Naive B cell (primary cell): ENCODE measurements around the gene ABCC6. TPM values are rescaled to one million over a fixed set of nuclear protein-coding genes. Genes with fewer than 3 reads are reported as not detected.

Experiments
- ATAC-seq, 2 donors: fragments of 150-1000 bp; cut with Tn5 transposase; 2 replicates each; pipeline ENCODE4 v1.10.0; 2021; ENCODE audit warnings: low read depth in 2 of 2, mild to moderate bottlenecking in 2 of 2, moderate library complexity in 2 of 2
- DNase-seq: peaks from one replicate; pipeline ENCODE4 v3.0.0; 2022
- H3K27ac Mint-ChIP-seq, 6 donors: one replicate each; pipeline ENCODE4 v1.8.0; 2020 to 2022; ENCODE audit warnings: mild to moderate bottlenecking in 6 of 6, mixed read lengths in 6 of 6, moderate library complexity in 5 of 6, inconsistent platforms in 2 of 6
- H3K27me3 Mint-ChIP-seq, 3 donors: one replicate each; pipeline ENCODE4 v1.8.0; 2021 to 2022; ENCODE audit warnings: mixed read lengths in 3 of 3, mild to moderate bottlenecking in 1 of 3
- H3K36me3 Mint-ChIP-seq, 2 donors: one replicate each; pipeline ENCODE4 v1.8.0; 2020 to 2022; ENCODE audit warnings: mixed read lengths in 2 of 2, inconsistent platforms in 1 of 2, mild to moderate bottlenecking in 1 of 2
- H3K4me1 Mint-ChIP-seq, 3 donors: one replicate each; pipeline ENCODE4 v1.8.0; 2020 to 2022; ENCODE audit warnings: mixed read lengths in 3 of 3, inconsistent platforms in 1 of 3, mild to moderate bottlenecking in 1 of 3, moderate library complexity in 1 of 3
- H3K4me3 Mint-ChIP-seq, 8 donors: one replicate each; pipeline ENCODE4 v1.8.0; 2020 to 2022; ENCODE audit warnings: mild to moderate bottlenecking in 8 of 8, mixed read lengths in 8 of 8, moderate library complexity in 8 of 8, inconsistent platforms in 2 of 8
- H3K9me3 Mint-ChIP-seq, 7 donors: one replicate each; pipeline ENCODE4 v1.8.0; 2020 to 2022; ENCODE audit warnings: mixed read lengths in 7 of 7, mild to moderate bottlenecking in 5 of 7, inconsistent platforms in 2 of 7, moderate library complexity in 1 of 7
- polyA plus RNA-seq, 6 donors: library from polyadenylated mRNA; unstranded; fragments of 300-500 nt; fragmentation: Illumina TruSeq; gene quantifications; one replicate each; pipeline ENCODE4 v1.2.3, GENCODE V29; 2021; ENCODE audit warnings: low read depth in 6 of 6

ABCC6 gene
- polyA plus RNA-seq, 6 donors from 2014 or later, result 0.09 to 0.26 TPM; not detected in 4

DNA sequence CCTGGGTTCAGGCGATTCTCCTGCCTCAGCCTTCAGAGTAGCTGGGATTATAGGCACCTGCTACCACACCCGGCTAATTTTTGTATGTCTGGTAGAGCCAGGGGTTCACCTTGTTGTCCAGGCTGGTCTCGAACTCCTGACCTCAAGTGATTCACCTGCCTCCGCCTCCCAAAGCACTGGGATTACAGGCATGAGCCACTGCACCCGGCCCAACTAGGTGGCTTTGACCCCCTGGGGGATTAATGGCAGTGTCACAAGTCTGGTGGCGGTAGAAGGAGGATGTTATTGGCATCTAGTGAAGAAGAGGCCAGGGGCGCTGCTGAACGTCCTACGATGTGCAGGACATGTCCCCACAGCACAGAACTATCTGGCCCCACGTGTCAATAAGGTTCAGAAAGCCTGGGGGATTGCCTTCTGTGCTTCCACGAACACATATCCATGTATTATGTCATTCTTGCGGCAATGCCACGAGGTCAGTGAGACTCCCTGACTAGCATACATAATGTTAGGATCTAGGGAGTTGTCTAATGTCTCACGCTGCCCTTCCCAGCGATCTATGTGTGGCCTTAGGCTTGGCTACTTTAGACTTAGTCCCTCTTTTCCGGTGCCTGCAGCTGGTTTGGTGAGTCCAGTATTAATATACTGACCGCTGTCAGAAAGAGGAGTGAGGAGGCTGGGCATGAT lies 75.8 kb downstream of the ABCC6 start:
- ATAC-seq (no peak), DNase-seq (no peak)
- Mint-ChIP-seq H3K4me3 (no peak overlapping the region), H3K27me3 (no peaks in the 10 kb centered on the region), H3K9me3 (no peaks in the 10 kb centered on the region), H3K4me1 (peaks cover 1 to 7% (median 3%) of the 10 kb centered on the region in 3 donors), H3K36me3 (no peaks in the 10 kb centered on the region), H3K27ac (peak overlapping the region in 1 of 6 donors; percentile 36)

DNA sequence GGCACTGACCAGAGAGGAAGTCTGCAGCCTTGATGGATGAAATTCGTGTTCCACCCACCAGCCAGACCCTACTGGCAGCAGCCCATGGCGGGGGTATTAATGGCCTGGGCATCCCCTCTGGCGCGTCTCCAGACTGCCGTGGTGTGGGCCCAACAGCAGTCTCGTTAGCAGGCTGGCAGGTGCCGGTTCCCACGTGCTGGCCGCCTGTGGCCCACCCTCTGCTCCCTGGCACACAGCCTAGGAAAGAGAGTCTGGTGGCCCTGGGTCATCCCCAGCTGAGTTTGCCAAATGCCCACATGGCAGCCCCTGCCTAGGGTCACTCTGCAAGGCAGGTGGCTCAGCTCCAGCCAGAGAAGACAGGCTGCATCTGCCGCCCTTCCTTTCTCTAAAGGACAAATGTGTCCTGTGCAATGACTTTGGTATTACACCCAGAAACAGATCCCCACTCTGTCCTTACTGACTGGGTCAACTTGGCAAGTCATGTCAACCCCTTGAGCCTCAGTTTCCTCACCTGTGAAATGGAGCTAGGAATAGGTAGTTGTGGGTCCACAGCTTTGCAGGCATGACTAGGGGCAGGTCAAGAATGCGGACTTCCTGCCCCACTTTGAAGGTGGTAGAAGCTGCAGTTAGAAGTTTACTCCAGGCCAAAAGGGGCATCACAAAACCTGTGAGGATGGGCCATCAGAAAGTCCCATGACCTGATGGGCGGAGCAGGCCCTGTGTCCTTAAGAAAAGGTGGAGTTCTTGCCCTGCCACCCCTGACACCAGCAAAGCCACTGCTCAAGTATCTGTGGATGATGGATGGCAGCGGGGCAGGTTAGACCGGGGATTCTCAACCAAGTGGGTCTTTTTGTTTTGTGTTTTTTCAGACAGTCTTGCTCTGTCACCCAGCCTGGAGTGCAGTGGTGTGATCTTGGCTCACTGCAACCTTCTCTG lies 76.6 kb downstream of the ABCC6 start:
- no peak for DNase-seq
- Mint-ChIP-seq H3K27ac (no peak overlapping the region), H3K4me3 (no peak overlapping the region), H3K4me1 (peaks cover 1 to 7% (median 3%) of the 10 kb centered on the region in 3 donors), H3K9me3 (no peaks in the 10 kb centered on the region), H3K27me3 (no peaks in the 10 kb centered on the region), H3K36me3 (no peaks in the 10 kb centered on the region)
- ATAC-seq, result no peak

DNA sequence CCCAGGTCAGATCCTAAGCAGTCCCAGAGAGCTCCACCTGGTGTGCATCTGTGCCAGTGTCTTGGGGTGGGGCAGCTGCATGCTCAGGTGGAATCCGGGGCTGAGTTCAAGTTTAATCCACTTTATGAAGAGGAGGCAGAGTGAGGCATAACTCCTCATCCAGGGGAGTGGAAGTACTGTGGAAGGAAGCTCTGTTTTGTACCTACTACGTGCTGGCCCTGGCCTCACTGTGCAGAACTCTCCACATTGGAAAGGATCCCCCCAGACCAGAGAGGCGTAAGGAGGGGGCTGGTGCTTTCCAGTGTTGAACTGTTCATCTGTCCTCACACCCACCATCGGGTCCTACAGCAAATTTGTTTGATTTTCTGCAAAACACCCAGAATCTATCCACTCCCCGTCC lies 78.0 kb downstream of the ABCC6 start:
- no peaks in the 10 kb centered on the region for H3K27me3 Mint-ChIP-seq
- ATAC-seq (no peak), DNase-seq (no peak)
- no peaks in the 10 kb centered on the region for H3K9me3 Mint-ChIP-seq
- peaks cover 1 to 10% of the 10 kb centered on the region in 2 donors for H3K36me3 Mint-ChIP-seq
- H3K27ac Mint-ChIP-seq, result peak overlapping the region in 1 of 6 donors; percentile 90
- H3K4me1 Mint-ChIP-seq, result peaks cover 1 to 7% (median 3%) of the 10 kb centered on the region in 3 donors
- no peak overlapping the region for H3K4me3 Mint-ChIP-seq

- Mint-ChIP-seq H3K27ac (peak overlapping the region in 1 of 6 donors; percentile 26), H3K36me3 (peaks cover 8 to 13% of the 10 kb centered on the region in 2 donors), H3K9me3 (no peaks in the 10 kb centered on the region), H3K4me3 (no peak overlapping the region), H3K27me3 (no peaks in the 10 kb centered on the region), H3K4me1 (peaks cover 1 to 7% (median 3%) of the 10 kb centered on the region in 3 donors)
- ATAC-seq (no peak), DNase-seq (no peak)
Measured at GRCh38 chr16:16144416-16144815, 78.9 kb downstream of the ABCC6 start.

DNA sequence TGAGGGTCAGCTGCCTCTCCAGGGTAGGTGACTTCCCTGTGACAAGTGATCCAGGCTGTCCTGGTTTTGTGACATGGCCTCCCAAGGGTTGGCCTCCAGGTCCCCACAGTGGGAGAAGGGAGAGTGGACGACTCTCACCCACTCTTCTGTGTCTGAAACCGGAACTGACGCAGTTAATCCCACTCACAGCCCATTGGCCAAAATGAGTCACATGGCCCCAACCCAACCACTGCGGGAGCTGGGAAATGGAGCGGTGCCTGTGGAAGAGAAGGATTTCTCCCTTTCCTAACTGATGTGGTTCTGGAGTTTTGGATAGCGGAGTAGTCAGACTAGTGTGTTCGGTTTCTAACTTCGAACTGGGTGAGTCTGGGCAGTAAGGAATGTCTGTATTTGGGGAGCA lies 79.4 kb downstream of the ABCC6 start:
- Mint-ChIP-seq H3K4me3 (no peak overlapping the region), H3K9me3 (no peaks in the 10 kb centered on the region), H3K4me1 (peaks cover 1 to 7% (median 3%) of the 10 kb centered on the region in 3 donors), H3K36me3 (peaks cover 12 to 13% of the 10 kb centered on the region in 2 donors), H3K27me3 (no peaks in the 10 kb centered on the region), H3K27ac (no peak overlapping the region)
- ATAC-seq, result no peak
- DNase-seq, result no peak

- Mint-ChIP-seq H3K4me1 (peaks cover 1 to 7% (median 3%) of the 10 kb centered on the region in 3 donors), H3K27me3 (no peaks in the 10 kb centered on the region), H3K4me3 (no peak overlapping the region), H3K9me3 (no peaks in the 10 kb centered on the region), H3K36me3 (peaks cover 13 to 16% of the 10 kb centered on the region in 2 donors), H3K27ac (peak overlapping the region in 3 of 6 donors; percentile 33 to 65 (median 48))
- ATAC-seq (peak in 1 of 2 donors; percentile 30), DNase-seq (no peak)
Measured at GRCh38 chr16:16143038-16143763, 80.1 kb downstream of the ABCC6 start.

- H3K4me3 Mint-ChIP-seq, result no peak overlapping the region
- no peaks in the 10 kb centered on the region for H3K27me3 Mint-ChIP-seq
- H3K36me3 Mint-ChIP-seq, result peaks cover 13 to 16% of the 10 kb centered on the region in 2 donors
- no peaks in the 10 kb centered on the region for H3K9me3 Mint-ChIP-seq
- no peak for ATAC-seq
- H3K4me1 Mint-ChIP-seq, result peaks cover 1 to 7% (median 3%) of the 10 kb centered on the region in 3 donors
- H3K27ac Mint-ChIP-seq, result no peak overlapping the region
- no peak for DNase-seq
Measured at GRCh38 chr16:16141784-16142396, 81.4 kb downstream of the ABCC6 start.

- Mint-ChIP-seq H3K27ac (peak overlapping the region in 1 of 6 donors; percentile 49), H3K27me3 (no peaks in the 10 kb centered on the region), H3K36me3 (peaks cover 13 to 16% of the 10 kb centered on the region in 2 donors), H3K4me3 (no peak overlapping the region), H3K4me1 (peaks cover 1 to 7% (median 3%) of the 10 kb centered on the region in 3 donors), H3K9me3 (no peaks in the 10 kb centered on the region)
- ATAC-seq (no peak), DNase-seq (no peak)
Measured at GRCh38 chr16:16141141-16141540, 82.2 kb downstream of the ABCC6 start.

GRCh38 chr16:16140537-16140936 lies 82.8 kb downstream of the ABCC6 start:
- peaks cover 1 to 5% (median 3%) of the 10 kb centered on the region in 3 donors for H3K4me1 Mint-ChIP-seq
- no peak overlapping the region for H3K27ac Mint-ChIP-seq
- no peak for ATAC-seq
- DNase-seq, result no peak
- H3K4me3 Mint-ChIP-seq, result no peak overlapping the region
- H3K9me3 Mint-ChIP-seq, result no peaks in the 10 kb centered on the region
- H3K36me3 Mint-ChIP-seq, result peaks cover 13 to 16% of the 10 kb centered on the region in 2 donors
- no peaks in the 10 kb centered on the region for H3K27me3 Mint-ChIP-seq

- ATAC-seq, result no peak
- DNase-seq, result no peak
- Mint-ChIP-seq H3K4me3 (no peak overlapping the region), H3K36me3 (peaks cover 16 to 18% of the 10 kb centered on the region in 2 donors), H3K9me3 (no peaks in the 10 kb centered on the region), H3K27ac (no peak overlapping the region), H3K4me1 (peaks cover 0 to 3% (median 1%) of the 10 kb centered on the region in 3 donors), H3K27me3 (no peaks in the 10 kb centered on the region)
Measured at GRCh38 chr16:16139806-16140205, 83.5 kb downstream of the ABCC6 start.

- H3K9me3 Mint-ChIP-seq, result no peaks in the 10 kb centered on the region
- H3K27ac Mint-ChIP-seq, result no peak overlapping the region
- H3K36me3 Mint-ChIP-seq, result peaks cover 18 to 22% of the 10 kb centered on the region in 2 donors
- no peaks in the 10 kb centered on the region for H3K27me3 Mint-ChIP-seq
- DNase-seq (no peak), ATAC-seq (no peak)
- peaks cover 0 to 3% (median 1%) of the 10 kb centered on the region in 3 donors for H3K4me1 Mint-ChIP-seq
- H3K4me3 Mint-ChIP-seq, result peak overlapping the region in 1 of 8 donors; percentile 5
Measured at GRCh38 chr16:16139061-16139460, 84.2 kb downstream of the ABCC6 start.

DNA sequence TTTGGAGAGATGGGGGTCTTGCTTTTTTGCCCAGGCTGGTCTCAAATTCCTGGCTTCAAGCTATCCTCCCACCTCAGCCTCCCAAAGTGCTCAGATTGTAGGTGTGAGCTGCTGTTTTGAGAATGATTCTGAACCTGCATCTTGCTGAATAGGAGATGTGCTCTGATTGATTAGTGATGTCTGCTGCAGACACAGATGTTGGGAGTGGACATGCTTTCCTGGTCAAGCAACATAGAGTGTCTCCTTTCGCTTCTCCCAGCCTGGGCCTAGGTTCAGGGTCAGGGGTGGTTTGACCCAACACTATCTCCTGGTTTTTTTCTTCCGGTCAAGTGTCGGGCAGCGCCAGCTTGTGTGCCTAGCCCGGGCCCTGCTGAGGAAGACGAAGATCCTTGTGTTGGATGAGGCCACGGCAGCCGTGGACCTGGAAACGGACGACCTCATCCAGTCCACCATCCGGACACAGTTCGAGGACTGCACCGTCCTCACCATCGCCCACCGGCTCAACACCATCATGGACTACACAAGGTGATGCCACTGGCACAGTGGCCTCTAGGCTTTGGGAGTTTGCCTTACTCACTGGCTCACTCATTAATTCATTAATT lies 85.2 kb downstream of the ABCC6 start:
- no peak for ATAC-seq
- H3K4me3 Mint-ChIP-seq, result no peak overlapping the region

More for the DNA sequence above, 85.2 kb downstream of the ABCC6 start:
- peaks cover 27 to 28% of the 10 kb centered on the region in 2 donors for H3K36me3 Mint-ChIP-seq
- H3K27ac Mint-ChIP-seq, result no peak overlapping the region
- peaks cover 0 to 2% (median 1%) of the 10 kb centered on the region in 3 donors for H3K4me1 Mint-ChIP-seq
- no peak for DNase-seq
- H3K9me3 Mint-ChIP-seq, result no peaks in the 10 kb centered on the region
- H3K27me3 Mint-ChIP-seq, result no peaks in the 10 kb centered on the region
